Measurements from ENCODE around the gene LSS.

Gene LSS

GRCh38 chr21:46218906-46219590 is 9.5 kb downstream of the LSS start:
- DNase-seq: no peak

- DNase-seq: no peak
These were observed 10.9 kb downstream of the LSS start for GRCh38 chr21:46217511-46218196.

- no peak for DNase-seq
These were observed 12.3 kb downstream of the LSS start for GRCh38 chr21:46216132-46216747.

GRCh38 chr21:46215436-46216131 is 13.0 kb downstream of the LSS start:
- DNase-seq: no peak

- DNase-seq: no peak
These were observed 13.9 kb downstream of the LSS start for GRCh38 chr21:46214478-46215340.

- no peak for DNase-seq
These were observed 14.8 kb downstream of the LSS start for GRCh38 chr21:46213620-46214286.

- no peak for DNase-seq
These were observed 15.7 kb downstream of the LSS start for GRCh38 chr21:46212721-46213484.

- no peak for DNase-seq
These were observed 16.5 kb downstream of the LSS start for GRCh38 chr21:46211786-46212720.

- no peak for DNase-seq
These were observed 17.2 kb downstream of the LSS start for GRCh38 chr21:46211376-46211775.

- no peak for DNase-seq
These were observed 18.0 kb downstream of the LSS start for GRCh38 chr21:46210378-46211136.

- no peak for DNase-seq
These were observed 19.5 kb downstream of the LSS start for GRCh38 chr21:46208761-46209721.

GRCh38 chr21:46207920-46208591 is 20.5 kb downstream of the LSS start:
- no peak for DNase-seq

- DNase-seq: no peak
These were observed 21.3 kb downstream of the LSS start for GRCh38 chr21:46207006-46207919.

- no peak for DNase-seq
These were observed 22.2 kb downstream of the LSS start for GRCh38 chr21:46206163-46207005.

- no peak for DNase-seq
These were observed 22.8 kb downstream of the LSS start for GRCh38 chr21:46205766-46206162.
